ENCODE data around the gene MTREX. TPM values are rescaled to one million over a fixed set of nuclear protein-coding genes. Genes with fewer than 3 reads are reported as not detected.

Gene MTREX
- total RNA-seq, 4 donors from 2014 or later, result 66.3 to 130 (median 76.3) TPM

DNA sequence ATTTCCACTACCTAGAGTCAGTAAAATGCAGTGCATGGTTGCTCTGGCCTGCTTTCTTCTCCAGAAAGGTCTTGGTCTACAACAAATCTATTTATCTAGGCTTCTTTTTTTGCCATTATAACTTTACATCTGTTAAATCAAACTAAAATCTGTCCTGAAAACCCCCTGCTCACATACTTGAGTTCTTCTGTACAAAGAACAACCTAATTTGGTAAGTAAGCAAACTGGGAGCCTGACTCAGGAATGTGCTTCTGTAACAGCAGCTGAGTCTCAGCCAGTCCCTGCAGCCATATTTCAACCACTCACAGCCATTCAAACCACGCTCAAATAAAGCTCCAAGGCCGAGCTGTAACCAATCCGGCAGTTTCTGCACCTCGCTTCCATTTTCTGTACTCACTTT, 131.2 kb downstream of the MTREX start:
- TF ChIP-seq, protein P1, sequence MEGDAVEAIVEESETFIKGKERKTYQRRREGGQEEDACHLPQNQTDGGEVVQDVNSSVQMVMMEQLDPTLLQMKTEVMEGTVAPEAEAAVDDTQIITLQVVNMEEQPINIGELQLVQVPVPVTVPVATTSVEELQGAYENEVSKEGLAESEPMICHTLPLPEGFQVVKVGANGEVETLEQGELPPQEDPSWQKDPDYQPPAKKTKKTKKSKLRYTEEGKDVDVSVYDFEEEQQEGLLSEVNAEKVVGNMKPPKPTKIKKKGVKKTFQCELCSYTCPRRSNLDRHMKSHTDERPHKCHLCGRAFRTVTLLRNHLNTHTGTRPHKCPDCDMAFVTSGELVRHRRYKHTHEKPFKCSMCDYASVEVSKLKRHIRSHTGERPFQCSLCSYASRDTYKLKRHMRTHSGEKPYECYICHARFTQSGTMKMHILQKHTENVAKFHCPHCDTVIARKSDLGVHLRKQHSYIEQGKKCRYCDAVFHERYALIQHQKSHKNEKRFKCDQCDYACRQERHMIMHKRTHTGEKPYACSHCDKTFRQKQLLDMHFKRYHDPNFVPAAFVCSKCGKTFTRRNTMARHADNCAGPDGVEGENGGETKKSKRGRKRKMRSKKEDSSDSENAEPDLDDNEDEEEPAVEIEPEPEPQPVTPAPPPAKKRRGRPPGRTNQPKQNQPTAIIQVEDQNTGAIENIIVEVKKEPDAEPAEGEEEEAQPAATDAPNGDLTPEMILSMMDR (IDR thresholded peaks at IDR 0.05; ENCODE audit: low read depth), result no peak

DNA sequence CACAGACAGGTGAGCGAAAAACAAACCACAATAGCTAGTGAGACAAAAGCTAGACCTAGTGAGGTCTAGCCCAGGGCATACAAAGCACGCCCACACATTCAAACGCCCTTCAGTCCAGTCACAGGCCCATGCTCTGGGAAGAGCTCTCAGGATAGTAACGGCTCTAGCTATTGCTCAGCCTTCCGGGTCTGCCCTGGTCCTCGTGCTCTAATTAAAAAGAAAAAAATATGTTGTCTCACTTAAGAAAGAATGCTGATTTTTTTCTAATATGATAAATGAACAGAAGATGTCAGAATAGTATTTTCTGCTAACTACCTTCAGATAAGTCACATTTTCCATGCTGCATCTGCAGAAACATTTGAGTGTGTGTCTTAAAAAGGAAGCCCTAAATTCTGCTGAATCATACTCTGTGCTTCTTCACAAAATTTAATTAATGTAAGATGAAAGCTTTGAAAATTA, 132.4 kb downstream of the MTREX start:
- TF ChIP-seq, protein P1 (IDR thresholded peaks at IDR 0.05; ENCODE audit: low read depth), result no peak

DNA sequence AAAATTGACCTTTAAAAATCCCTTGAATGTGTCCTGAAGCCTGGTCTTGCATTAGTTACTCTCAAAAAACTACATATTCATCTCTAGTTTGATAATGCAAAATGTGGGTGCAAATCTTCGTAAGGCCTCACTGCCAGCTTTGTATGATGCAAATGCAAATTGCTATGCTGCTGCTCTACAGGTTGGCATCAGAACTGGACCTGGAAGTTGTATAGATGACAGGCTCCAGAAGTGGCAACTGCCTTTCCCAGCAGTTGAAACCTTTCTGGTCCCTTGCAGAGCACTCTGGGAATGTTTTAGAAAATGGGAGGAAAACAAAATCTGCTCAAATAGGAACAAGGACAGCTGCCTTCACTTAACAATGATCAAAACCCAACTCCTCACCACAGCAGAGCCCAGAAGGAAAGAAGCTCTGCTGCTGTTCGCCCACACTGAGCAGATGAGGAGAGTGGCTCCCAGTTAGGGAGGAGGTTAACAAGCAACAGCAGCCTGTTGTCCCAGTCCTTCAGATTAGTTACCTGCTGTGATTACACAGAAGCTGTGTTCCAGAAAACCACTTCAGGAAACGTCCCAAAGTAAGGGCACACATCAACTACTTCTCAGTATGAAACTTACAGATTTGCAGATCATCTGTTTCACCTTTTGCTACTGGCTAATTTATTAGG, 133.4 kb downstream of the MTREX start:
- TF ChIP-seq, protein P1 (IDR thresholded peaks at IDR 0.05; ENCODE audit: low read depth), result no peak

DNA sequence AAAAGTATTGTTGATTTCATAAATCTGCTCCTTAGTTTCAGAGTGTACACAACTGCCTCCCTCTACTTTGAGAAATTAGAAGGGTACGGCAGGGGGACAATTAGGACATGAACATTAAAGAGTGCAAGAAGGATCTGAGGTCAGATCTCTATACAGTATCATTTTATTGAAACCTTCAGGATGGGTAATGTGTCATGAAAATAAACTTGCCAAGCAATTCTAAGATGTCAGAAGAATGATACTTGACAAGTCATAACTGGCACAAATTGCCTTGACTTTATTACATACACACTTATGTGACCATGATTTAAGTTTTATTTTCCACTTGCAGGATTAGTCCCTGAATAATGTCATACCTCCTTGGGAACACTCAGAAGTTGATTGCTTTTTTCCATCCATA, 134.2 kb downstream of the MTREX start:
- TF ChIP-seq, protein P1 (IDR thresholded peaks at IDR 0.05; ENCODE audit: low read depth), result no peak

DNA sequence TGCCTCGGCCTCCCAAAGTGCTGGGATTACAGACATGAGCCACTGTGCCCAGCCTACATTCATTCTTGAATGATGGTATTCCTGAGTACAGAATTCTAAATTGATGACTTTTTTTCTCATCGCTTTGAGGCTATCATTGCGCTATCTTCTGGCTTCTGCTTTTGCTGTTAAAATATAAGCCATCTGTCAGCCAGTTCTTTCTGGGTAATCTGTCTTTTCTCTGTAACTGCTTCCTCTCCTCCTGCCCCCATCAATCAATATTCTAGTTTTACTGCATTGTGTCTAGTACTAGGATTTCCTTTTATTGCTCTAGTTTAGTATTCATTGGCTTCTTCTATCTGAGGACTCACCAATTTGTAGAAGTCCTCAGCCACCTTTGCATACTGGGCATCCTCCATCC, 138.0 kb downstream of the MTREX start:
- TF ChIP-seq, protein P1 (IDR thresholded peaks at IDR 0.05; ENCODE audit: low read depth), result no peak

DNA sequence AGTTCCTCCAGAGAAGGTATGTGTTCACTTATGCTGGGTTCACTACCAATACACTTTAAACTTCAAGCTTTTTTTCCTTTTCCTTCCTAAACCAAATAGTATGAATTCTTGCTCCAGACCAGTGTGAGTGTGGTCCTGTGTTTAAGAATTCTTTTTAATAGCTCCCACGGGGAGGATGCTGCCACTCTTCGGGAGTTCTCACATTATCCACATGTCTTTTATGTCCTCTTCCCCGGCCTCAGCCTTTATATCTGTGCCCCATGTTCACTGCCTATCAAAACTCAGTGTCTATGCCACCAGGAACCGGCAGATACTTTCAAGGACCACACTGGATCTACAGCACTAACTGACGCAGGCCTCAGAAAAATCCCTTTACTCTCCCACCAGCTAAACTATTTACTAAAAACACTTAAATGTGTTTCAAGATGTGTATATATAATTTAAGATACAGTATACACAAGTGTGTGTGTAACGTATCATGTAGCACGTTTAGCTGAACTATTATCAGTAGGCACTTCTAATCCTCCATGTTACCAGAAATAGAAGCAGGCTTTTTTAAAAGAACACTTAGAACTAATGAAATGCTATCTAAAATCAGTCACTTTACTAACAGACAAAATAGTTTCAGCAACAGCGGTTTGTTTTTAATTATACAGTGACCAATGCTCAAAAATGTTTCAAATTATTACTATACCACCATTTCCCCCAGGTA, 139.0 kb downstream of the MTREX start:
- TF ChIP-seq, protein P1 (IDR thresholded peaks at IDR 0.05; ENCODE audit: low read depth), result no peak

DNA sequence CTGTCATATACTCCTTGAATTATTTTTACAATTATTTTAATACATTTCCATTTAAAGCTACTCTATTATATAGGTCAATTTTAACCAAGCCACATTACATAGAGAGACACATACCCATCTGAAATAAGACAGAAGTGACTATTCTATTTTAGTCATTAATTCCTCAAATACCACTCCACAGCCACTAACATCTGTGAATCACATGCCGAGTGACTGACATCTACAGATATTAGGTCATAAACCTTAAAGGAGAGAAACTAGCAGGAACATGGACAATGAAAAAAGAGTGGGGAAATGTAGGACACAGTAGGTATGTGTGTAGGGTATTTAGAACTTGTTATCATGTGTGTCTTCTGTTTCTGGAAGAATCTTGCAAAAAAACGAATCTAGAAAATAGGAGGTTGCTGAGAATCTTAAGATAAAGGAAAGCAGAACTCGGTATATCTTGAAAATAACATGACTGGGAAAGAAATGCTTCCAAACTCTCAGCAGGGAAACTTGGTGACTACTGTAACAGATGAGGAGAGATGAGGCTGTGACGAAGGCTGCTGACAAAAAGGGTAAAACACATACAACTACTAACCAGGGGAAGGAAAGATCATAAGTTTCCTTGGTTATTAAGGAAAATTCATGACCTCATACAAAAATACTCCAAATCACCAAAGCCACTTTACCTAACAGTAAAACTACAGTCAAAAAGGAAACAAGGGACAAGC, 142.4 kb downstream of the MTREX start:
- TF ChIP-seq, protein P1 (IDR thresholded peaks at IDR 0.05; ENCODE audit: low read depth), result no peak
